H7 (cell line): ENCODE measurements around the gene PTPRN2. TPM values are rescaled to one million over a fixed set of nuclear protein-coding genes. Genes with fewer than 3 reads are reported as not detected.
A peak's percentile ranks its signal among the peaks of the same experiment; 100 is the strongest.

Experiments
- DNase-seq: peaks from one replicate; pipeline ENCODE4 v3.0.0; 2012
- H3K27me3 ChIP-seq: 2 replicates; pipeline ENCODE4 v1.6.0; 2011; ENCODE audit warnings: mild to moderate bottlenecking, low read length; ENCODE audit not compliant: control insufficient read depth, insufficient read depth
- H3K36me3 ChIP-seq: replicated peaks from 2 replicates; pipeline ENCODE4 v1.5.1; 2011; ENCODE audit warnings: low read length; ENCODE audit not compliant: control insufficient read depth, insufficient read depth
- H3K4me3 ChIP-seq: 2 replicates; pipeline ENCODE4 v1.5.1; 2011; ENCODE audit warnings: low read depth, mild to moderate bottlenecking, control low read depth, low read length, moderate library complexity; ENCODE audit not compliant: insufficient read depth
- total RNA-seq: library from RNA; depleted of rRNA; stranded (reverse); fragments of >200 nt; shearing (Covaris generic); gene quantifications from 2 replicates; pipeline ENCODE4 v1.2.3, GENCODE V29; 2014

The PTPRN2 gene
- total RNA-seq, 1 experiment from 2014 or later = 0.80 TPM

DNA sequence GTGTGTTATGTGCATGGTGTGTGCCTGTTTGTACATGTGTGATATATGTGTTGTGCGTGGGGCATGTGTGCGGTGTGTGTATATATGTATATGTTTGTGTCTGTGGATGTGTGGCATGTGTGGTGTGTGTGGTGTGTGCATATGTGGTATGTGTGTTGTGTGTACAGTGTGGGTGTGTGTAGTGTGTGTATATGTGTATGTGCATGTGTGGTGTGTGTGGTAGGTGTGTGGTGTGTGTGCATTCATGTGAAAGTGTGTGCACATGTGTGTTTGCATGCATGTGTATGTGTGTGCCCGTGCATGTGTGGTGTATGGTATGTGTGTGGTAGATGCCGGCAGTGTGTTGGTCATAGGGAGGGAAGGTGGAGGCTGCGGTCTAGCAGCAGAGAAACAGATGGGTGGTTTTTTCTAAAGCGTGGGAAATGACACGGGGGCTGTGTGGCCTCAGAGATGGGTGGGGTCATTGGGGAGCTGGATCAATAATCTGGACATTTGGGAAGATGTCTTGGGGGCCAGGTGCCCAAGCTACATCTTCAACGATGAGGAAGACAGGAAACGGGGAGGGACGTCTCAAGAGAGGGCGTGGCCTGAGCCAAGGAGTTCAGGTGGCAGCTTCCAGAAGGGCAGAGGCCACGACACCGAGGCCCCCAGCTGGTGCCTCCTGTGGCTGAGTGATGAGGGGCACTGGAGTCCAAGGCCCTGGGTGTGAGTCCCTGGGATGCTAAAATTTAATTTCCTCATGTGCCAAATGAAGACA, 769.5 kb downstream of the PTPRN2 start:
- DNase-seq = no peak

DNA sequence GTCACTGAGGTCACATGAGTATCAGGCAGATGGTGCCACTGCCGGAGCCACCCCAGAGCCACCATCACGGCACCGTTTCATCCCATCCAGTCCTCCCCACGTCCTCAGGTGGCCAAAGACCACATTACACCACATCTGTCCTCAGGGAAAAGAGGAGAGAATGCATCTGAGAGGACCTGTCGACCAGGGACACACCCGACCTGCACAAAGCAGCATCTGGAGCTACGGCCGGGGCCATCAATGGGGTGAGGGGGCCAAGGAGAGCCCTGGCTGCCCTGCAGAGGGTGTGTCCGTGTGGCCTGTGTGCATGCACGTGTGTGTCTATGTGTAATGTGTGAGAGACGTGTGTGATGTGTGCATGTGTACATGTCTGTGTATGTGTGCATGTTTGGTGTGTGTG, 770.2 kb downstream of the PTPRN2 start:
- H3K36me3 ChIP-seq = no peaks in the 10 kb centered on the region
- H3K4me3 ChIP-seq = no peak overlapping the region
- peak; percentile 57 for DNase-seq
- H3K27me3 ChIP-seq = no peaks in the 10 kb centered on the region

More for the DNA sequence above, 769.5 kb downstream of the PTPRN2 start:
- no peak overlapping the region for H3K4me3 ChIP-seq
- H3K27me3 ChIP-seq = no peaks in the 10 kb centered on the region
- no peaks in the 10 kb centered on the region for H3K36me3 ChIP-seq

DNA sequence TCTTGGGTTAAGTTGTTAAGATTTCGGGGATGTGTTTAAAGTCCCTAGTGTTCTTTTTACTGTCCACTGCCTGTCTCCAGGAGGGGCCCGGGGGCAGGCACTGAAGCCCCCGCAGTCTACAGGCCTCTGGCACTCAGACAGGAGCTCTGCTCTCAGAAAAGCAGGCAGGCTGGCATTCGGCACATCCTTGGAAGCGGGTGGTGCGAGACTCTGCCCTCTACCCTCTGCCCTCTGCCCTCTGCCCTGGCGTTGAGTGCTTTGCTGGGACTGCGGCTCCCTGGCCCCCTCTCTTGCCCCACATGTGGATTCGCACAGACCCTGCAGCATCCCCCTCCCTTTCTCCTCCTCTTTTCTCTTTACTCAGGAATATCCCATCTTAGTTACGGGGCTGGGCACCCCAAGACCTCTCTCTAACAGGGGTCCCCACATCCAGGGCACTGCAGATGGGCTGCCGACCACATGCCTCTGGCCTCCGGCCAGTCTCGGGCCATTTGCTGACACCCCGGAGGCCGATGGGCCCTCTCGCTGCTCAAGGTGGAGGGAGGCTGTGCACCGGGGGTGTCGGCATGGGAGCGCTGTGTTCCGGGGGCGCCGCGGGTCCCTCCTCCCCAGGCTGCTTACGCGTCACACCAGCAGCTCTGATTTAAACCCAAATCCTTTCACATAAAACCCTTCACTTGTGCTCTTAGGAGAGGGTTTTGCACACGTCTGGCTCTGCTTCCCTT, 770.9 kb downstream of the PTPRN2 start:
- no peaks in the 10 kb centered on the region for H3K36me3 ChIP-seq
- no peak overlapping the region for H3K4me3 ChIP-seq
- DNase-seq = no peak
- no peaks in the 10 kb centered on the region for H3K27me3 ChIP-seq

DNA sequence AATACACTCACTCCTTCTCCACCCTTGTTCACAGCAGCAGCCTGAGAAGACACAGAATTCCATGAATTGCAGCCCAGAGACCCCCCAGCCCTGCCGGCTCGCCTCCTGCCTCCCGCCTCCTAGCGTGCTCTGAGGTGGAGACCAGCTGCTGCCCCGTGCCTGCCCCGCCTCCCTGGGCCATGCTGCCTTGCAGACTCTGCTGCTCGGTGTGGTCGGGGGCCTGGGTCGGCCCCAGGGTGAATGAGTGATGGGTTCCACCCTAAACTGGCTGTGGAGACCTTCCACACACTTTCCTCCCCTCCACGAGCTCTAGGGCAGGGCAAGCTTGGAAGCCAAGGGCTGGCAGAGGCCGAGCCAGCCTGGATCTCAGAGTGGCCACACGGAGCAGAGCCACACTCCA, 771.5 kb downstream of the PTPRN2 start:
- Histone ChIP-seq H3K4me3 (no peak overlapping the region), H3K27me3 (no peaks in the 10 kb centered on the region), H3K36me3 (no peaks in the 10 kb centered on the region)
- DNase-seq = peak; percentile 66

DNA sequence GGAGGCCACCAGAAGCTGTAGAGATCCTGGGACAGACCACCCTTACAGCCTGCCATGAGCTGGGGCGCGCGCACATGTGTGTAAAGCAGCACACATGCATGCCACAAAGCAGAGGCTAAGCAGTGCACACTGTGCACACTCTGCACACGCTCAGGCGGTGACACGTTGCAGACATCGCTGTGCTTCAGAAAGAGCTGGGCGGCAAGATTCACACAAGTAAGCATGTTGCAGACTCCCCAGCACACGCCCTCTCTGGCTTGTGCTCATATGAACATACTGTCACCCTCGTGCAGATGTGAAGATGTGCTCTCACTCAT, 772.0 kb downstream of the PTPRN2 start:
- no peak overlapping the region for H3K4me3 ChIP-seq
- no peaks in the 10 kb centered on the region for H3K36me3 ChIP-seq
- no peaks in the 10 kb centered on the region for H3K27me3 ChIP-seq
- DNase-seq = no peak

DNA sequence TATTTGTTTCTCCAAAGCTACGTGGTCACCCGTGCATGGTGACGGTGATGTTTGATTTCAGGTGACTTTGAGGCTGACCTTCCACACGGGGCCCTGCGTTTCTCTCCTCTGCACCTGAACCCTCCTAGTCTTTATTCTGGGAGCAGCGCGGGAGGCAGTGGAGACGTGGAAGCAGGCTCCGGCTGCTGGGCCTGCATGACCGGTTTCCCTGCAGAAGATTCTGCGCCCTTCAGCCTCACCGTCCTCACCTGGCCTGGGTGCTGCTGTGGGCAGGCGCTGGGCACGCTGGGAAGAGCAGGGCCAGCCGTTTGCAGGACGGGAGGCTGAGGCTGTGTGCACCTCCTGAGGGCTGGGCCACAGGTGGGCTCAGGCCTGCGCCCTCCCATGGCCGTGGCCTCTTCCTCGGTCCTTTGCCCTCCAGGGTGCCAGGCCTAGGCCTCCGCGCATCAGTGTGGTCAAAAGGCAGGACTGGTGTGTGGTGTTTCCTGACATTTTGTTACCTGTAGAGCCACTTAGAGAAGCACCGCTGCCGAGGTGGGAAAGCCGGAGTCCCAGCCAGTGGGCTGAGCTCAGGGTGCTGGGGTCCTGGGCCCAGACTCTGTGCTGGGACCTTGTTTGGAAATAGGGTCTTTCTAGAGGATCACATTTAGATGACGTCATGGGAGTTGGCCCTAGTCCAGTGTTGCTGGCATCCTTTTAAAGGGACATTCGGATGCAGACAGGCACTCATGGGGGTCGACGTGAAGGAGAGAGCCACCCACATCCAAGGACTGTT, 772.5 kb downstream of the PTPRN2 start:
- H3K27me3 ChIP-seq = no peaks in the 10 kb centered on the region
- no peaks in the 10 kb centered on the region for H3K36me3 ChIP-seq
- H3K4me3 ChIP-seq = no peak overlapping the region
- DNase-seq = no peak

DNA sequence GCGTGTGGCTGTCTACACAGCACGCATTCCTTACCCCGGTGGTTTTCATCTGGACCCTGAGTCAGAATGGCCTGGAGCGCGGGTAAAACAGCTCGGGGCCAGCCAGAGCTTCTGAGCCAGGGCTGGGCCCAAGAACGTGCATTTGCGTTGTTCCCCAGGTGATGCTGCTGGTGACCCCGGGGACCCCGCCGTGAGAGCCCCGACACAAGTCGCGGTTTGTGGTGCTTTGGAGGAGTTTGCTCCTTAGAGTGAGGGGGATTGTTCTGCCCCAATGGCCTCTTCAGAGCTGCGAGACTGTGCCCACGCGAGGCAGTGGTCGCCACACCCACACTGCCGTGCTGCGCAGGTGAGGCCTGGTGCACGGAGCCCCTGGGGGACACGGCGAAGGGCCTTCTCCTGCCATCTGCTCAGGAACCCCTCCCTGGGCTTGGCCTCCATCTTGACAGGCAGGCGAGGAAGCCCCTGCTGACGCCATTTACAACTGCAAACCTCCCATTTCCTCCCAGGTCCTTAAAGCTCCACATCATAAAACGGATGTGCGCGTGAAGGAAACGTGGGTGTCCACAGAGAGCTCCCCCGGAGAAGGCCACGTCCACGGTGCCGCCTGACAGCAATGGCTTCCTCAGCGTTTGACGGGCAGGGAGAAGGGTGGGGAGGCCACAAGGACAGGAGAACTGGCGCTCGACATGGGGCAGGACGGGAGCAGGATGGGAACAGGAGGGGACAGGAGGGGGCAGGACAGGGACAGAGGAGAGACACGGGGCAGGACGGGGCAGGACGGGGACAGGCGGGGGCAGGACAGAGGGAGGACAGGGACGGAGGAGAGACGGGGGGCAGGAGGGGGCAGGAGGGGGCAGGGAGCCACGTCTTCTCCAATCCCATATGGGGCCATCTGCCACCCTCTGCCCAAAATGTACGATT, 773.6 kb downstream of the PTPRN2 start:
- peak; percentile 60 for DNase-seq
- no peaks in the 10 kb centered on the region for H3K36me3 ChIP-seq
- H3K27me3 ChIP-seq = no peaks in the 10 kb centered on the region
- H3K4me3 ChIP-seq = no peak overlapping the region

DNA sequence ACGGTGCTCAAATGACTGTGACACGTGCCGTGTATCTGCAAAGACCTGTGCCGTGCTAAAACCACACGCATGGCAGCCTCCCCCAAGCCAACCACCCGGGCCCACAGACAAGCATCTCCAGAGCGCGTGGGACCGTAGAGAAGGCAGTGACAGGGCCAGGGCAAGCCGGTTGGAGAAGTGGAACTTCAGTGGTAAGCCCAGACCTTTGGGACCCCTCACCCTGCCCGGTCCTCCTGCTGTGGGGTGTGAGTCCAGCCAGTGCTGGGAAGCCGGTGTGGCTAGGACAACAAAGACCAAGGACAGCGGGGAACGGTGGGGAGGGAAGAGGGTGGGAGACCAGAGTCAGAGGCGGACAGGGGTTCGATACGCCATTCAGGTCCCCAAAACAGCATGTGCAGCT, 774.6 kb downstream of the PTPRN2 start:
- H3K36me3 ChIP-seq = no peaks in the 10 kb centered on the region
- H3K4me3 ChIP-seq = no peak overlapping the region
- DNase-seq = no peak

DNA sequence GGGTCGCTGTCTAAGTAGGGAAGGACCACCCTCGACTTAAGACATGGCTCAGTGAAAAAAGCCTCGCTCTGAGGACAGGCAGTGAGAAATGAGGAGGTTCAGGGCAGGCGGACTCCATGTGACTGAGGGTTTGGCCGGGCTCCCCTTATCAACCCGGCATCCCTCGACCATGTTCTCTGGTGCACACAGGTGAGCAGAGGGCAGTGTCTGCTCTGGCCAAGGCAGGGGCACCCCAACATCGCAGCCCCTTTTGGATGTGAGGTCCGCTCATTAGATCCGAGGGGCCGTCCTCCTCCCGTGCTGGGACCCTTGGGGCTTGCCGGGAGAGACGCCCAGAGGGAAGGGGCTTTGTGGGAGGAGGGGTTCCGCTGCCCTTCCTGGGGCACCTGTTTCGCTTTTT, 775.7 kb downstream of the PTPRN2 start:
- Histone ChIP-seq H3K36me3 (no peaks in the 10 kb centered on the region), H3K4me3 (no peak overlapping the region), H3K27me3 (no peaks in the 10 kb centered on the region)
- no peak for DNase-seq

More for the DNA sequence above, 774.6 kb downstream of the PTPRN2 start:
- no peaks in the 10 kb centered on the region for H3K27me3 ChIP-seq

DNA sequence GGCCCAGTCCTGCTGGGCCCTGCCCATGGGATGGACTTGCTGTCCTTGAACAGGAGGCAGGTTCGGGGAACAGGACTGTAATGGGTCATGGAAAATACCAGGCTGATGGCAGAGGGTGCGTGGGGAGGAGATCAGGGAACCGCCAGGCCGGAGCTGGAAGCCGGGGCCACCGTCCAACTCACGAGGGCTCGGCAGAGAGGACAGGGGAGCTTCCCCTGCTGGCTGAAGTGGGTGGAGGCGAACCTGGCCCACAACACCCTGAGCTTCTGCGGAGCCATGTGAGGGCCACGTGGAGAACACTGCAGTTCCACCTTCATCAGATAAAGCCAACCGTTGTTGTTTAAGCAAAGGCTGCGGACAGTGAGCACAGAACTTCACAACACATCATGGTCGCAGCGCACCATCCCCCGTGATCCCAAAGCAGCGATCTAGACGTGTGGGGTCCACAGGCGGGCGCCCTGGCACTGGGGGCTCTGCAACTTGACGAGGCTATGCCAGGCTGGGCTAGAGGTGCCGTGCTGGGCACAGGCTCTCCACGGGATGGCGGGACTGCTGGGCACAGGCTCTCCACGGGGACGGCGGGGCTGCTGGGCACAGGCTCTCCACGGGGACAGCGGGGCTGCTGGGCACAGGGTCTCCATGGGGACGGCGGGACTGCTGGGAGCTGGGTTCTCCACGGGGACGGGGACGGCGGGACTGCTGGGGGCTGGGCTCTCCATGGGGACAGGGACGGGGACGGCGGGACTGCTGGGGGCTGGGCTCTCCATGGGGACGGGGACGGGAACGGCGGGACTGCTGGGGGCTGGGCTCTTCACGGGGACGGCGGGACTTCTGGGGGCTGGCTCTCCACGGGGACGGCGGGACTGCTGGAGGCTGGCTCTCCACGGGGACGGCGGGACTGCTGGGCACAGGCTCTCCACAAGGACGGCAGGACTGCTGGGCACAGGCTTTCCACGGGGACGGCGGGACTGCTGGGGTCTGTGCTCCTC, 777.5 kb downstream of the PTPRN2 start:
- Histone ChIP-seq H3K4me3 (no peak overlapping the region), H3K27me3 (no peaks in the 10 kb centered on the region), H3K36me3 (no peaks in the 10 kb centered on the region)
- no peak for DNase-seq

DNA sequence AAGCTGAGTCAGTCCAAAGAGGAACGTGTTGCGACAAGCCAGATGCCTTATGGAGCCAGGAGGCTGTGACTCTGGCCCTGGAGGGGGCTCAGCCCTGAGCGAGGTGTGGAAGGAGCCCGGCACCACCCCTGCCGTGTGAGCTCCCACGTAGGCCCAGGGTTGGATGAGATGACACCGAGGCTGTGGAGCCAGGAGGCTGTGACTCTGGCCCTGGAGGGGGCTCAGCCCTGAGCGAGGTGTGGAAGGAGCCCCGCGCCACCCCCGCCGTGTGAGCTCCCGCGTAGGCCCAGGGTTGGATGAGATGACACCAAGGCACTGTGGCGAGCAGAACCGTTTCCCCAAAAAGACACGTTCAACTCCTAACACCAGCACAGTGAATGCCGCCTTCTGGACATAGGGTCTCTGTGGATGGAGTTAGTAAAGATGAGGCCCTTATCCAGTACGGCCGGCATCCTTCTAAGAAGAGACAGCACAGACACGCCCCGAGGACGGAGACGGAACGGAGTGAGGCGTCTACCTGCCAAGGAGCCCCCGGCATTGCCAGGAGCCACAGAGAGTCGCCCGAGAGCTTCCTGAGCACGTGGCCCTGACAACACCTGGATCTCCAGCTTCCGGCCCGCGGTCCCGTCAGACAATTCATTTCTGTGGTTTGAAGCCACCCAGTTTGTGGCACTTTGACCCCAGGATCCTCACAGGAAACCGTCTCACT, 778.3 kb downstream of the PTPRN2 start:
- H3K27me3 ChIP-seq = no peaks in the 10 kb centered on the region
- no peak overlapping the region for H3K4me3 ChIP-seq
- no peaks in the 10 kb centered on the region for H3K36me3 ChIP-seq
- DNase-seq = no peak

DNA sequence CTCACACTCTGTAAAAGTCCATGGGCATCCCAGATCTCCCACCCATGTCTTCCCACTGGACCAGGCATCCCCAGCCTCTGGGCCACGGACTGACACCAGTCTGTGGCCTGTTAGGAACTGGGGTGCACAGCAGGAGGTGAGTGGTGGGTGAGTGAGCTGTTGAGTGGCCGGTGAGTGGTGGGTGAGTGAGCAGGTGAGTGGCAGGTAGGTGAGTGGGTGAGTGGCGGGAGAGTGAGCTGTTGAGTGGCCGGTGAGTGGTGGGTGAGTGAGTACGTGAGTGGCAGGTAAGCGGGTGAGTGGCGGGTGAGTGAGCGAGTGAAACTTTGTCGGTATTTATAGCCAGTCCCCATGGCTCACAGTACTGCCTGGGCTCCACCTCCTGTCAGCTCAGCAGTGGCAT, 779.6 kb downstream of the PTPRN2 start:
- DNase-seq = no peak
- H3K36me3 ChIP-seq = no peaks in the 10 kb centered on the region
- H3K4me3 ChIP-seq = no peak overlapping the region
- no peaks in the 10 kb centered on the region for H3K27me3 ChIP-seq

DNA sequence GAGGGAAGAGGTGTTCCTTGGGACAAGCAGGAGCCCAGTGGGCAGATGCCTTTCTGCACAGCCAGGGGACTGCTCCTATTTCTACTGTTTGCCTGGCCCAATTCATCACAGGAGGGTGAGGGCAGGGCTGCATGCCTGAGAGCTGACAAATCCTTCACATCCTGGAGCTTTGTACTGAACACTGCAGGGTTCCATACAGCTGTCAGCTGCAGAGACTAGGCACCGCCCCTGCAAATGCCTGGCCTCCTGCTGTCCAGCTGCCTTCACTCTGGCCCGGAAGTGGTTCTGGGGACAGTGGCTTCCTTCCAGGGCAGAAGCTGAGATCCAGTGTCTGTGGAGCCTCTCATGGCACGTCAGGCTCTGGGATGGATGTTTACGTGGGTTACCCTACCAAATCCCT, 780.1 kb downstream of the PTPRN2 start:
- DNase-seq = peak; percentile 86
- Histone ChIP-seq H3K27me3 (no peaks in the 10 kb centered on the region), H3K4me3 (no peak overlapping the region), H3K36me3 (no peaks in the 10 kb centered on the region)
